Dermis microvascular lymphatic vessel endothelial cell (primary cell): ENCODE measurements around the gene TCERG1L. TPM values are rescaled to one million over a fixed set of nuclear protein-coding genes. Genes with fewer than 3 reads are reported as not detected.
"Not testable (repeated sequence)": the region's sequence is repeated elsewhere in the genome, so short reads cannot be mapped to it uniquely, and the experiment has no call there.

Experiments
- DNase-seq, 2 donors: peaks; one replicate each; pipeline versions ENCODE4 v3.0.0 to v3.0.0-alpha.2; 2010; ENCODE audit warnings: low read depth in 2 of 2
- total RNA-seq: library from RNA; depleted of rRNA; stranded (reverse); fragments of >200 nt; gene quantifications from 2 replicates; pipeline ENCODE4 v1.2.1, GENCODE V29; 2014

Gene TCERG1L
- total RNA-seq, 1 donor from 2014 or later, result not detected

DNA sequence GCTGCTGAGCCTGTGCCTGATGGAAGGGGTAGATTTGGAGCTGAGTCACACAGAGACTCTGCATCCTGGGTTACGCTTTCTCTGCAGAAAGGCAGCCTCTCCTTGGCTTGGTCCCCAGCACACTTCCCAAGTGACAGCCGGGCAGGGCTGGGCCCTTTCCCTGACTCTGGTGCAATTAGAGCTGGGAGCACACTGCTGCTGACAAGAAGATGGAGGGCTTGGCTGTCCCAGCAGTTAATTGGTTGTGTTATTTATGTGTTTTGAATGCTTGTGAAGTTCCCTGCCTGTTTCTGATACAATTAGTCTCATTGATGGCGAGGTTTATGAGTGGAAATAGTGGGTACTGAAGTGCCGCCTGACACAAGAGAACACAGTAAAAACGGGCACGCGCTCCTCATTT is 123.6 kb downstream of the TCERG1L start:
- no peak for DNase-seq

DNA sequence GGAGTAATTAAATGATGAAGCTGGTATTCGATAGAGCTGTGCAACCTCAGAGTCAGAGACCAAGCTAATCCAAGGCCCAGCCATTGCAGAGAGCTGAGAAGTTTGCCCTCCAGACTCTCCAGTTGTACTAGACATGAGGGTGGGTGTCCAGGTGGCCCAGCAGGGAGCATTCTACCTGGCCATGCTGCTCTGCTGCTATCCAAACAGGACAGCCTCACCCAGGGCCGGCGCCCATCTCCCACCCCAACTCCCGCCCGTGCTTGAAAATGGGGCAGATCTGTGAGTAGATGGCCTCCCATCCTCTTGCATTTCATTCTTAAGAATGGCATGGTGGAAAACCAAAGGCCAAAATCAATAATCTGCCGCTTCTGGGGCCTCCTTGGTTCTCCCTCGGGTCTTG is 124.2 kb downstream of the TCERG1L start:
- DNase-seq, result no peak

DNA sequence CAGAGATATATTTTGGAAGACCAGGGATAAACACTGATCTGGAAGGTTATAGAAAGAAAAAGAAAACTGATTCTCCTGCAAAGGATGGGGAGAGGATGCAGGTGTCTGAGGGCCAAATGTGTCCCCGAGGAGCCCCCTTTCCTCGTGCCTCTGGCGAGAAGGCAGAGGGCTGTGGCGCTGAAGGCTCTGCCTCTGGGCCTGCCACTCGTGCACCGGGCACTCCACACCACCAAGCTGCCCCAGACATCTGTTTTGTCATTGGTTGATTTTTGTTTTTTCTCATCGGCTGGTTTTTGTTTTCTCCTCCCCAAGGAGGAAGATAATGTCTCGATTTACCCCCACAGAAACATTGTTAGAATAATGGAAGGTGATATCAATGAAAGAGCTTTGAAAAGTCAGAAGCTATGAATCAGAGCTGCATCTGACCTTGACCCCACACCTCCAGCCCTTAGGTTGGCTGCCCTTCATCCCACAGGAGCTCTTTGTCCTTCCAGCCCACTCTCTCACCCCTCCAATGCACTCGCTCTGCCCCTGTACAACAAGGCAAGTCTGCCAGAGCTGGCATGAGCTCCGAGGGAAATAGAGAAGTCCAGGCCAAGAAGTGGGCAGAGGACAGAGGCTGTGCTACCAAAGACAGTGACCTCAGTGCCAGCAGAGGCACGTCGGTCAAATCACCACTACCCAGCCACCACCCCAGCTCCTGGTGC is 124.8 kb downstream of the TCERG1L start:
- no peak for DNase-seq

DNA sequence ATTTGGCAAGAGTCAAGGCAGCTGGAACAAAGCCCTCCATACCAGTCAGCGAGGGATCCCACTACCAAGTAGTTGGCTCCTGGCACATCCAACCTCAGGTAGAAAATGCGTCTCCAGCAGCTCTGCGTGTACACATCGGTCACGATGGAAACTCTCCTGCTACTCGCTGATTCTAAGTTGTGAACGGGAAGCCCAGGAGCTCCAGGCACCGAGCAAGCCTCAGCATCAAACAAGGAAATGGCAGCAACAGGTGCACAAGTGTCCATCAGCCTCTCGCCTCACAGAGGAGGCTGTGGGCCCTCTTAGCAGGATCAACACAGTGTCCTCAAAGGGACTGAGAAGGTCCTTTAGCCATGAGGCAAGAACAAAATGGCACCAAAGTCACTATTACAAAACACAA is 127.0 kb downstream of the TCERG1L start:
- no peak for DNase-seq

DNA sequence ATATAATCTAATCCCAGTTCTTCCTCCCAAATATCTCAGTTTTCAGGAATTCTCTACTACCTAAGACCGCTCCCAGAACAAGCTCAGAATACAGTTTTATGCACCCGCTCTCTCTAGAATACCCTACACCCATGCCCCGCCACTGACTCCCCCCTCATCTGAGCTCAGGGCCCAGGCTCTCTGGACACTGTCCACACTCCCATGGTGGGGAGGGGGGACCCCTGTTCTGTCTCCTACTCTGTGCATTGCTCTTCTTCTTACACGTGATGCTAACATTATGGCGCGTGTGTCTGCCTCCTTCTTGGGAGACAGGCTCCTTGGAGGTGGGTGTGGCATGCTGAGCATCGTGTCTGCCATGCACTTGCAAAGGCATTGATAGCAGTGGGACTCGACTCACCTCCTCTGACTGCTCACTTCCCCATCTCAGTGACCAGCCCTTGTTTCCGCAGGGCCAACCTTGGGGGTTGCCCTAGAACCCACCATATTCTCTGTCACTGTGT is 127.9 kb downstream of the TCERG1L start:
- DNase-seq, result no peak

DNA sequence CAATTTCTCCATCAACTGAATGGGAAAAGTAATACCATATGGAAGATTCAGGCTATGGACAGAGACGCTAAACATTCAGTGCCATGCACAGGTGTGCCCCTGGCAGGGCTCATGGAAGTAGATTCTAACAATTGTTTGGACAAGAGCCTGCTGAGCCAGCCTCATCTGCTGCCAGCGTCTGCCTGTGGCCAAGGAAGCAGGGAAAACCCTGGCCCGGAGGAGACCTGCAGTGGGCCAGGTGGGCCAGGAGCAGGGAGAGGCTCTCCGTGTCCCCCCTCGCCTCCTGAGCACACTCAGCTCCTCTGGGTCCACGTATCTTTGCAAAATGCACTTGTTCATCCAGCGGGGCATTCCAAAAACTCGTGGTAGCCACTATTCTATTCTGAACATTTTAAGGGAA is 130.1 kb downstream of the TCERG1L start:
- no peak for DNase-seq

DNA sequence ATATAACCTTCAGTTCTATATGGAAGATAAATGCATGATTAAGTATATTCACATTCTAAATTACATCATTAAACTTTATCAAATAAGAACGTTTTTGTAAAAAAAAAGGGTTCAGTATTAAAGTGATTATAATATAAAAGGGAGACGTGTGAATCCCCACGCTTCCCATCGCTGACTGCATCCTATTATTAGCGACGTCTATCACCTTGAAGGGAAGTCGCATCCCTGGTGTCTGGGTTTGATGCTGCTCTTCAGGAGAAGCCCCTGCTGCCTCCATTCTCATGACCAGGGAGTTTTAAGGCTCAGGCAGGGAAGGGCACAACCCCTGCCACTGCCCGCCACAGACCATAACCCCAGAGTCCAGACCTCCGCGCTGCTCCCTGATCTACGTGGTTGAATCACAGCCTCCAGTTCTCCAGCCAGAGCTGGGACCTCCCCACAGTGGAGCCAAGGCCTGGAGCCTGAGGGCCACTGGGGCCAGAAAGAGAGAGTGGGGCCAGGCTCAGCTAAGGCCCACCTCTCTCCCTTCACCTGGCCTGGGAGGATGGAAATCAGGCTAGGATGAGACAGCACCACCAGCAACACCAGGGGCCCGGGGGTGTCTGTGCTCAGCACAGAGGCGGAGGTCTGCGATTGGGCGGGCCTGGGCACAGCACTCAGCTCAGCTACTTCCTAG is 130.6 kb downstream of the TCERG1L start:
- DNase-seq, result no peak

DNA sequence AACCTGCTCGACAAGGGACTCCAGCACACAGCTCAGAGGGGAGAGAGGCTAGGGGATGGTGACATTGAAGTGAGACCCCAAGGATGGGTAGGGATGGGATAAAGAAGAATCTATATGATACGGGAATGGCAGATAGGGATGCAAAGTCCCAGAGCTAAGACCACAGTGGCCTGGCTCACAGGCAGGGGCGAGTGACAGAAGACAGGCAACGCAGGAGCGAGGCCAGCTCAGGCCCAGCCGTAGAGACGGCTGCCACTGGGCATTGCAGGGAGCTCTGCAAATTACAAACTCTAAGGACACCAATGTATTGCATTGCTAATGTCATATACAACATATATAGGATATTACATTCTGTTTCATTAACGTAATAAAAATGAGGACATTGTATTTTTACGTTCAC is 131.4 kb downstream of the TCERG1L start:
- DNase-seq, result no peak

DNA sequence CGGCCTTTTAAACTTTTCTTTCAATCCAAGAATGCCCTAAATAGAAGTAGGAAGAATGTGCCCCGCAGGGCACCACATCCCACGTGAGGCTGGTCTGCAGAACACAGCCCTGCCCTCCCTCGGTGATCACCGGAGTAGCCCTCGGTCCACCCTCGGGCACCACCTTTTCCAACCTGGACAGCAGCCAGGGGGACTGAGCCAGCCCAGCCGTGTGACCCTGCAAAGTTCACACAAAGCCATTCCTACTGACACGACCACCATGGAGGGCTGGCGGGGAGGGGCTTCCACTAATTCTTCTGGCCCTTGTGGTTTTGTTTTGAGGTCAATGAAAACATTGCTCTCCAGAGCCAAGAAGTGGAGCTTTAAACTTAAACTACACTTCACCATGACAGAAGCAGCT is 132.2 kb downstream of the TCERG1L start:
- DNase-seq, result no peak

DNA sequence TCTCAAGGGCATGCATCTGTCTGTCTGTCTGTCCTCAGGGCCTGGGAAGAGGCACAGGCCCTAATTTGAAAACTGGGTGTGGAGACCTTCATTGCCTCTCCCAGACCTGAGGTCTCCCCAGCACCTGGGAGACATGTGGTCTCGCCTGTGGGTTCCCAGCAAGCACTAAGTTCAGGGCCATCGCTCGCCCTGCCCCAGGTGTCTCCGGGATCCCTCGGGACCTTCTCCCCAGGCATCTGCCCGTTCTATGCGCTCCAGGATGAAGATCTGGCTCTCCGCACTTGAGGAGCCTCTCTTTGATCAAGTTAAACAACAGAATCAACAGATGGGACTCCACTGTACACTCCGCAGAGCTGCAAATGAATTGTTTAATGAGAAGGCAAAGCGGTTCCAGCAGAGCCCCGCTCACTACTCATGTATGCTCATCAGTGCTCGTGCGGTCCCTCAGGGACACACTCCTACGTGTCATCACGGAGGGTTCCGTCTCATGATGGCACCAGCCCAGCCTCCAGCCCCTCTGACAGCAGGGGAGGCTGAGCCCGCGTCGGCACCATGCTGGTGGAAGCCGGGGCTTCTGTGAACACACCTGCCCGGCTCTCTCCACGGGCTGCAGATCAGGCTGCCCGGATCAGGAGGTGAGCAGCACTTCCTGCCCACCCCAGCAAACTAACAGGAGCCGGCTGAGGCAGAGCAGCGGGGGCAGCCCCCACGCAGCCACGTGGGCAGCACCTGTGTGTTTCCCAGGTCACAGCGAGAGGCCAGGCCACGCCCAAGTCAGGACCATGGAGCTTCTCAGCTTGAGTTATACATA is 132.8 kb downstream of the TCERG1L start:
- no peak for DNase-seq

DNA sequence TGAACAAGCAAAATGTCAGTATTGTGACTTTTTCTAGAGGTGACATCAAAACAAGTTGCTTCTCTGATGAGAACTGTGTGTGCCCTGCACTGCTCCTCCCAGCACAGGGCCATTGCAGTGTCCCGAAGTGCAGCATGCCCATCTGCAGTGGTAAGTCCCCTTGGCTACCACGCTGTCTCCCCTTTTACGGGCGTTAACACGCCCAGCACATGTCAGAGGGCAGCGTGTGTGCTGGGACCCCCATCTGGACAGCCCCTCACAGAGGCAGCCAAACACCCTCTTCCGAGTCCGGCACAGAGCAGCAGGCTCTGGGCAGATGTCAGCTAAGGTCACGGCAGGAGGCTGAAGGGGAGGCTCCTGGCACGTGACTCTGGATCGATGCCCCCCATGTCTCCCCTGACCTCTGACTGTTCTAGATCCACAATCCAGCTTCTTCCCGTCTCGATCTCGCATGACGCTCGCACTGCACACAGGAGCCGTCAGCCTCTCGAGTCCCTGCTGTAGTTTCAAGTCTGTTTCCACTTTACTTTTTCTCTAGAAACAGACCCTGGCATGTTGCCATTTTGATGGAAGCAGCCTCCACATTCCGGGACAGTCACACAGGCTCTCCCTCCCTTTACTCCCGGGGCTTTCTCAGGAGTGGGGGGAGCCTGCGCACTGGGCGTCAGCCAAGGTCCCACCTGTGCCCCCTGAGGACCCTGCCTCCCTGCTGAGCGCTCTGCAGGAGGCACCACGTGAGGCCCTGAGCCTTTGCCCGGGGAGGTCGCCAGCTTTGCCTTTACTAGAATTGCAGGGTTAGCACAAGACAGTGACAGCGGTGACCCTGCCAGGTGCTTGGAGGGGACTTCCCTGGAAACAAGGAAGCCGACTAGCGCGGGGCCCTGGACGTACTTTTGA is 133.8 kb downstream of the TCERG1L start:
- no peak for DNase-seq

DNA sequence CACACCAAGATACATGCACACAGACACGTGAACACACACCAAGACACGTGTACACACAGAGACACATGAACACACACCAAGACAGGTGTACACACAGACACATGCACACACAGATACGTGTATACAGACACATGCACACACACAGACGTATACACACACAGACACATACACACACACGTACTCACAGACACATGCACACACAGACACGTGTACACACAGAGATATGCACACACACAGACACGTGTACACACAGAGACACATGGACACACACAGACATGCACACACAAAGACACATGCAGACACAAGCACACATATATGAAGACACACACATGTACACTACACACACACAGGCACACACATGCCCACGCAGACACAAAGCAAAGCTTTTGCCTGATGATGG is 134.6 kb downstream of the TCERG1L start:
- no peak for DNase-seq

DNA sequence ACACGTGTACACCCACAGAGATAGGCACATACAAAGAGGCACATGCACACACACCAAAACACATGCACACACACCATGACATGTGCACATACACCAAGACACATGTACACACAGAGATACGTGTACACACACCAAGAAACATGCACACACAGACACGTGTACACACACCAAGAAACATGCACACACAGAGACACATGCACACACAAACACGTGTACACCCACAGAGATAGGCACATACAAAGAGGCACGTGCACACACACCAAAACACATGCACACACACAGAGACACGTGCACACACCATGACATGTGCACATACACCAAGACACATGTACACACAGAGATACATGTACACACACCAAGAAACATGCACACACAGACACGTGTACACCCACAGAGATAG is 135.2 kb downstream of the TCERG1L start:
- not testable (repeated sequence) for DNase-seq

DNA sequence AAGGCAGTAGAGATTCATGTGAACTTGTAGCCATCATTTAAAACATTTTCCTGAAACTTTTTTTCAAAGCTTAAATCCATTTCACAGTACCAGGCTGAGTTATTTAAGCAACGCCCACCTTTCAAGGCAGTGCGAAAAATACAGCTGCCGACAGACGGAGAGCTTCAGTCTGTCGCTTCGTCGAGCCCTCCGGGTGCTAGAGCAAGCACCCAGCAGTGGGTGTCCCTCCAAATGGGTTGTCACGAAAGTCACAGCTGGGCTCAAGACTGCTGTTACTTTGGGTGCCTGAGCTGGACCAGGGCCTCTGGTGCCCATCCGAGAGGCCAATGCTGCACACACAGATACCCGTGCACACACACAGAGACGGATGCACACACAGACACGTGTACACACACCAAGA is 135.6 kb downstream of the TCERG1L start:
- no peak for DNase-seq

DNA sequence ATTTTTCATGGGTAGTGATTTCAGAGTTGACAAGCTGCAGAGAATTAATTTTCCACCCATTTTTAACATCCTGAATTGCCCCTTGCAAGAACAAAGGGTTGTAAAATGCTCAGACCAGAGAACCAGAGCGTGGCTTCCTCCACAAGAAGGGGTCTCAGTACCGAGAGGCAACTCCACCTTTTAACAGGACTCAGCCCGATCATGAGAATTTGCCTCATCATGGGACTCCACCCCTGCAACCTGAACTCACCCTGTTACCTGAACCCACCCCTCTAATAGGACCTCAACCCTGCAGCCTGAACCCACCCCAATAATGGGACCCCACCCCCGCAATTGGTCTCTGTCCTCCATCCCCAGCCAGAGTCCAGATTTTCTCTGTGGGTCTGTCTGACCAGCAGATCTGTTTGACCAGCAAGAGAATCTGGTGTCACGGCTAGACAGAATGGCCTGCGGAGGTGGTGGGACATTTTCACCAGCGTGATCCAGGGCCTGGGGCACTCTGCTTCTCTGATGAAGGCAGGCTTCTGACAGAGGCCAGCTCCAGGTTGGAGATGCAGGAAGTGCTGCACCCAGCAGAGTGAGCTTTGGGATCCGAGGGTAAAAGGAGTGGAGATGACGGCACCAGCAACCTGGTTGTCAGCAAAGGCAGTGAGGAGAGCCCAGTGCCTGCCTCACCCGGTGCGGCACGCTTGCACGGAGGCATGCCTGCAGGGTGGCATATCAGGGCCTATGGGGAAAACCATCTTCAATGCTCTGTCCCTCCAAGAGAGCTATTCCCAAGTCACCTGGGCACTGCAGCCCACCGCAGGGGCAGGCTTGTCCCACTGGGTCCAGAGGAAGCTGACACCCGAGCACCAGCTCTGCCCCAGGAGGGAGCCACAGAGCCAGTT is 136.6 kb downstream of the TCERG1L start:
- DNase-seq, result no peak

DNA sequence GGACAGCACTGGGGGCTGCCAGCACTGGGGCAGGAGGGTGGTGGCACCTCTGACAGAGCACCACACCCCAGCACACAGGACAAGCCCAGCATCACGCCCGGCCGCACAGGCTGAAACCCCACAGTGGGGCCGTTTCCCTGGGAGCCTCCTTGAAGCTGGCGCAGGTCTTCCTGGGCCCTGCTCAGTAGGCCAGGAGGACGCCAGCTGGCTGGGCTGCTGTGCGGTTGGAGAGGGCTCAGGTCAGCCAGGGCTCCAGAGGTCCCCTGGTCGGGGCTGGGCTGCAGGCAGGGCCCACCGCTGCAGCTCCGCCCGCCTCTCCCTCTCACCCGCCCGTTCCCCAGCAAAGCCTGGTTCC is 137.3 kb downstream of the TCERG1L start:
- no peak for DNase-seq

DNA sequence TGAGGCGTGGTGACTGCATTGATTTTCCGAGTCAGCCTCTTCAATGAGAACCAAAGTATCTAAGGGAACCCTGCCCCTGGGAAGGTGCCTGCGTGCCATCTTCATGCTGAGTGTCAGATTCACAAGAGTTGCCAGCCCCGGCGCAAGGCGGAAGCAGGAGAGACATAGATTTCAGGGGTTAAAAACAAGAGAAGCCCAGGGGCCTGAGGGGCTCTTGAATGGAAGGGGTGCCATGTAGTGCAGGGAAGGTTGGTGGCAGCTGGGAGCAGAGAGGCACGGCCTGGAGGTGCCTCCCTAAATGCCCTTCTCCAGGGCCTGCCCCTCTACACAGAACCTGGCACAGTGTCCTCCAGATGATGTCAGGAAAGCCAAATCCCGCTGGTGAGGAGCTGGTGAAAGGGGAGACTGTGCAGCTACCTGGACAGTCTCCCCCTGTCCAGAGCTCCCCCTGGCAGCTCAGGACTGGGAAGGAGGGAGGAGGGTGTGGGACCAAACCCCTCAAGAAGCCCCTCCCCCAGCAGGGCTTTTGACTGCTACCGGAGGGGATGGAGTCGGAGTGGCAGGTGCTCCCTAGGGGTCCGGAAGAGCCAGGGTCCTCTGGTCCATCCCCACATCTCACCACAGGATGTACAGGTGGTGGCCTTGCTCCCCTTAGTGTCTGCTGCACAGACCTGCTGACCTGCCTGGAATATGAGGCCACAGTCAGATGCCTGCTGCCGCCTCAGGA is 137.9 kb downstream of the TCERG1L start:
- DNase-seq, result no peak

DNA sequence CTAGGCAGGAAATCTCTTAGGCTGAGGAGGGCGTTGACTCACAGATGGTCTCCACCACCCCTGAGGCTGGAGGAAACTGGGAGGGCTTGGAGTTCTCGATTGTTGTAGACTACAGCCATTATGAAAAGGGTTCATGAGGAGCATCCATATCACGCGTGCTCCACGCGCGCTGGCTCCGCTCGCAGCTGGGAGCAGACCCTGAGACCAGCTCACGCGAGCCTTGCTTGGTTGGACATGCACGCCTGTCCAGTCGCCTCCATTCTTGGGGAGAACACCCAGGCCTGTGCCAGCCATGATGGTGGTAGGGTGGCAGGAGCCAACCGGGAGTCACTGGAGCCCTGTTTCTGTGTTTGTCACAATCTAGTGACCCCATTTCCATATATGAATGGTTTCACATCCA is 139.1 kb downstream of the TCERG1L start:
- DNase-seq, result no peak

DNA sequence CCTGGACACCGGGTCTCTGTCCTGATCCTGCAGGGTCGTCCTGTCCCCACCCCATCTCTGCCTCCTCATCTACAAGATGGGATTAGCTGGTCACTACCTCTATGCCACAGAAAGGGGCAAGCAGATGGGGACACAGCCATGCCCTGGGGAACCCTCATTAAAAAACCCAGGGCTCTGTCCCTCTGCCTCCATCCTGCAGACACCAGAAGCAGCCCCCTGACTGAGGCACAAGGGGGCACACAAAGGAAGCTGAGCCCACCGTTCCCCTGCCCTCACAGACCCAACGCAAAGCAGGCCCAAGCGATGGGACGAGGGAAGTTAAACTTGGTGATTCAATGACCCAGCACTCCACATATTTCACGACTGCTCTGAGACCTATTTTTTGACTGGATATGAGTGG is 142.4 kb downstream of the TCERG1L start:
- DNase-seq, result no peak
